Coronary artery (tissue), 2 donors: Measurements from ENCODE around the gene ARR3.
"Not testable (repeated sequence)": the region's sequence is repeated elsewhere in the genome, so short reads cannot be mapped to it uniquely, and the experiment has no call there.

Experiments used
- DNase-seq: peaks from one replicate; pipeline ENCODE4 v3.0.0-alpha.2; 2017; ENCODE audit warnings: low spot score
- H3K27ac ChIP-seq, 2 donors: fragments of 200-600 bp; sonication (generic); one replicate each; pipeline ENCODE4 v1.5.1; 2016 to 2019
- H3K4me3 ChIP-seq: fragments of 200-600 bp; sonication (generic); 2 replicates; pipeline ENCODE4 v1.5.1; 2016; ENCODE audit warnings: mild to moderate bottlenecking, moderate library complexity
- TF ChIP-seq, protein P1 (sequence below): fragments of 200-600 bp; sonication (generic); IDR thresholded peaks from one replicate; pipeline ENCODE4 v1.5.1; 2019; ENCODE audit warnings: antibody characterized with exemption

Gene ARR3

DNA sequence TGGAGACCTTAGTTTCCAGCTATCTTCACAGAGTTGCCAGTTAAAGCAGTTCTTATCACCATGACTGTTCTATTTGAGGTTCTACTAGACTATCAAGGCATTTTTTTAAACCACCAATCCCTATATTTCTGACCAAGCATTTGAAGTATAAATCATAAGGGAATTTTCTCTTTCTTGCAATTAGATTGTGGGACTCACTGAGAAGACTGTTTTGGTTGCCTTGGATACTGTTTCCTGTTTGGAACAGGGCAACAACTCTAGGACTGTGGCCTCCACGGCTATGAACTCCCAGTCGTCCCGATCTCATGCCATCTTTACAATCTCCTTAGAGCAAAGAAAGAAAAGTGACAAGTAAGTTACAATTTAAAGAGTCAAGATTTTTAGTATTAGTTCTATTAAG is 33.6 kb downstream of the ARR3 start:
- TF ChIP-seq, protein P1, sequence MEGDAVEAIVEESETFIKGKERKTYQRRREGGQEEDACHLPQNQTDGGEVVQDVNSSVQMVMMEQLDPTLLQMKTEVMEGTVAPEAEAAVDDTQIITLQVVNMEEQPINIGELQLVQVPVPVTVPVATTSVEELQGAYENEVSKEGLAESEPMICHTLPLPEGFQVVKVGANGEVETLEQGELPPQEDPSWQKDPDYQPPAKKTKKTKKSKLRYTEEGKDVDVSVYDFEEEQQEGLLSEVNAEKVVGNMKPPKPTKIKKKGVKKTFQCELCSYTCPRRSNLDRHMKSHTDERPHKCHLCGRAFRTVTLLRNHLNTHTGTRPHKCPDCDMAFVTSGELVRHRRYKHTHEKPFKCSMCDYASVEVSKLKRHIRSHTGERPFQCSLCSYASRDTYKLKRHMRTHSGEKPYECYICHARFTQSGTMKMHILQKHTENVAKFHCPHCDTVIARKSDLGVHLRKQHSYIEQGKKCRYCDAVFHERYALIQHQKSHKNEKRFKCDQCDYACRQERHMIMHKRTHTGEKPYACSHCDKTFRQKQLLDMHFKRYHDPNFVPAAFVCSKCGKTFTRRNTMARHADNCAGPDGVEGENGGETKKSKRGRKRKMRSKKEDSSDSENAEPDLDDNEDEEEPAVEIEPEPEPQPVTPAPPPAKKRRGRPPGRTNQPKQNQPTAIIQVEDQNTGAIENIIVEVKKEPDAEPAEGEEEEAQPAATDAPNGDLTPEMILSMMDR: no peak
- no peak overlapping the region for H3K27ac ChIP-seq
- DNase-seq: no peak
- H3K4me3 ChIP-seq: no peak overlapping the region

DNA sequence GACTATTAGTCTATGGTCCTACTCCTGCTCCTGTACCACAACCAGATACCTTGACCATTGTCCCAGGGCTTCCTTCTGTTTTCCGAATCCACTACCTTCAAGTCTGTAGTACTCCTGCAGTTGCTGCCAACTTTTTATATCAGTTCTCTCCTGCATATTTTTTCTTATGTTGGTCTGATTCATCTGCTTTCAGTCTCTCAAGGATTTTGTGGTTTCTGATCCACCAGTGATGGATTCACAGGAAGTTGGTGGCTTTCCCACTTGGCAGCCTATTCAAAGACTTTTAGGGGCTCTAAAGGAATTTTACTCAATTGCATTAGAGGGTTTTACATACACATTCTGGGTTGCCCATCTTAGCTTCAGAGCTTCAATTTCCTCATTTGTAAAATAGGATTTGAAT is 45.4 kb downstream of the ARR3 start:
- no peak for DNase-seq
- no peak overlapping the region for H3K4me3 ChIP-seq
- H3K27ac ChIP-seq: no peak overlapping the region
- TF ChIP-seq, protein P1: no peak

DNA sequence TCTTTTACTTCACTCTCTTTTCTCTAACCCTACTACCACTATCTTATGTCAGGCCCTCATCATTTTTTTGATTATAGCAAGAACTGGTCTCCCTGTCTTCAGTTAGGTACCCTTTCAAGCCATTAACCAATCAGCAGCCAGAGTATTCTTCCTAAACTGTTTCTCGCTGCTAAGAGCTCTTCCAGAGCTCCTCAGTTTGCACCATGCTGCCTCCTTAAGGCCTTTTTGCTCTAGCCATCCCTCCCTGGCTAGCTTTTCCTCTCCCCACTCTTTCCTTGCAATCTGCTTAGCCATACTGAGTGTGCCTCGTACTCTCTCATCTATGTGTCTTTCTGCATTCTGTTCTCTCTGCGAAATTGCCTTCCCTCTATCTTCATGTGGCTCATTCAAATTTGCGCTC is 54.6 kb downstream of the ARR3 start:
- TF ChIP-seq, protein P1: no peak
- DNase-seq: no peak
- H3K27ac ChIP-seq: no peak overlapping the region
- H3K4me3 ChIP-seq: no peak overlapping the region

DNA sequence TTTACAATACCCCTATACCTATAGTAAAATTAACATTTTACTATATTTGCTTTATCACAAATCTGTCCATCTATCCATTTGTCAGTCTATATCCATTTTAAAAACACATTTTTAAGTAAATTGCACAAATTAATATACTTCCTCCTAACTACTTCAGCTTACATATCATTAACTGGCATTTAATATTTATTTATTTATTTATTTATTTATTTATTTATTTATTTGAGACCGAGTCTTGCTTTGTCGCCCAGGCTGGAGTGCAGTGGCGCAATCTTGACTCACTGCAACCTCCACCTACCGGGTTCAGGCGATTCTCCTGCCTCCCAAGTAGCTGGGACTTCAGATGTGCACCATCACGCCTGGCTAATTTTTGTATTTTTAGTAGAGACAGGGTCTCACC is 55.5 kb downstream of the ARR3 start:
- not testable (repeated sequence) for H3K4me3 ChIP-seq, H3K27ac ChIP-seq, DNase-seq

DNA sequence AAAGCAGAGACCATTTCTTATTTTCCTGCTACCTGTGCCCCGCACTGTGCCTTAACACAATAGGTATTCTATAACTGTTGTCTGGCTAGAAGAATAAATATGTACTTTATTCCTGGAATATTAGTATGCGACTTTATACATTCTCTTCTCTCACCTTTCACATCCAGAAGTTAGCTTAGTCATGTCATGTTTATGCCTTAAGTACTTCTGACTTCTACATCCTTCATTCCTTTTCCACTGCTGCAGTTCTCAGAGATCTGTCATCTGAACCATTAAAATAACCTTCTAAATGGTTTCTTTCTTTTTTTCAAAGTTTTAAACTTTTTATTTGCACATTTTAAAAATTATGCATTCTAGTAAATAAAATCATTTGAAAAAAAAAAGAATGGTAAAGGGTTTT is 56.2 kb downstream of the ARR3 start:
- no peak for DNase-seq
- Histone ChIP-seq H3K4me3 (no peak overlapping the region), H3K27ac (no peak overlapping the region)
- TF ChIP-seq, protein P1: no peak

DNA sequence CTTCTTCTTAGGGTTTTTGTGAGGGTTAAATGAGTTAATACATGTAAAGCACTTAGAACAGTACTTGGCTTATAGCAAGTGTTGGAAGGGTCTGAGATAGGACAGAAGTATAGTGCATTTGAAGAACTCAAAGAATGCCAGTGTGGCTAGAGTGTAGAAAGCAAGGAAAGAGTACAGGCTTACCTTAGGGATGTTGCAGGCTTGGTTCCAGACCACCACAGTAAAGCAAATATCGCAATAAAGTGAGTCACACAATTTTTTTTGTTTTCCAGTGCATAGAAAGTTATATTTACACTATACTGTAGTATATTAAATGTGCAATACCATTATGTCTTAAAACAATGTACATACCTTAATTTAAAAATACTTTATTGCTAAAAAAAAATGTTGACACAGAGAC is 63.0 kb downstream of the ARR3 start:
- TF ChIP-seq, protein P1: no peak
- Histone ChIP-seq H3K27ac (no peak overlapping the region), H3K4me3 (no peak overlapping the region)
- DNase-seq: no peak
